Retinal pigment epithelial cell (primary cell): ENCODE data around the gene HTT-AS.

Source experiments
- DNase-seq: peaks from one replicate; pipeline ENCODE4 v3.0.0-alpha.2; 2010; ENCODE audit warnings: low read depth
- H3K4me3 ChIP-seq: 2 replicates; pipeline ENCODE4 v1.5.1; 2011; ENCODE audit warnings: mild to moderate bottlenecking, low read length, control low read depth, moderate library complexity
- TF ChIP-seq, protein P1 (sequence below): conservative IDR thresholded peaks from 2 replicates; pipeline ENCODE4 v1.5.1; 2011; ENCODE audit warnings: low read depth, low read length, control low read depth, inconsistent platforms

The HTT-AS gene

DNA sequence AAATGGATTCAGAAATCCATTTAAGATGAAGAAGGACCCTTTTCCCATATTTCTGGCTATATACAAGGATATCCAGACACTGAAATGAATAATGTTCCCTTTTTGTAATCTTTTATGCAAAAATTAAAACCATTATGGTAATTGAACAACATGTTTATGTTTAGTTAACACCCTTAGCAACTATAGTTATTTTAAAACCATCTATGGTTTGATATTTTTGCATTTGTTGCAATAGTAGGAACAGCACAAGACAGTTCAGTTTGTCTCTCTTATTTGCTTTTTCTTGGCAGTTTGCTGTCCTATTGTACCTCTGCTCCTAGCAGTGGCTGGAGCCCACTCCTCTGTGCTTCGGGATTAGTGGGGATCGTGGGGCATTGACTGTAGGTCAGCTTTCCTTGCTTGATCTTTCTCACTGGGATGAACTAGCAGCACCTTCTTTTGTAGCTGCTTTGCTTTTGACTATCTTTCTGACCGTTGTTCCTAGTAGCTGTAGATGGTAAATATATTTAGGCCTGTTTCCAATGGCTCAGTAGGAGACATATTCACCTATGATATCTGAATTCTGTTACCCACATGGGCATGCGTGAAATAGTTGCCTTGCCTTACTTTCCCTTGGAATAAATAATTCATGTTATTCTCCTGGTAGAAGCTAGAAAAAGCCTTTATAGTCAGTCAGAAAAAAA is 12.9 kb upstream of the HTT-AS start:
- TF ChIP-seq, protein P1, sequence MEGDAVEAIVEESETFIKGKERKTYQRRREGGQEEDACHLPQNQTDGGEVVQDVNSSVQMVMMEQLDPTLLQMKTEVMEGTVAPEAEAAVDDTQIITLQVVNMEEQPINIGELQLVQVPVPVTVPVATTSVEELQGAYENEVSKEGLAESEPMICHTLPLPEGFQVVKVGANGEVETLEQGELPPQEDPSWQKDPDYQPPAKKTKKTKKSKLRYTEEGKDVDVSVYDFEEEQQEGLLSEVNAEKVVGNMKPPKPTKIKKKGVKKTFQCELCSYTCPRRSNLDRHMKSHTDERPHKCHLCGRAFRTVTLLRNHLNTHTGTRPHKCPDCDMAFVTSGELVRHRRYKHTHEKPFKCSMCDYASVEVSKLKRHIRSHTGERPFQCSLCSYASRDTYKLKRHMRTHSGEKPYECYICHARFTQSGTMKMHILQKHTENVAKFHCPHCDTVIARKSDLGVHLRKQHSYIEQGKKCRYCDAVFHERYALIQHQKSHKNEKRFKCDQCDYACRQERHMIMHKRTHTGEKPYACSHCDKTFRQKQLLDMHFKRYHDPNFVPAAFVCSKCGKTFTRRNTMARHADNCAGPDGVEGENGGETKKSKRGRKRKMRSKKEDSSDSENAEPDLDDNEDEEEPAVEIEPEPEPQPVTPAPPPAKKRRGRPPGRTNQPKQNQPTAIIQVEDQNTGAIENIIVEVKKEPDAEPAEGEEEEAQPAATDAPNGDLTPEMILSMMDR = no peak
- DNase-seq = no peak
- H3K4me3 ChIP-seq = no peak overlapping the region

DNA sequence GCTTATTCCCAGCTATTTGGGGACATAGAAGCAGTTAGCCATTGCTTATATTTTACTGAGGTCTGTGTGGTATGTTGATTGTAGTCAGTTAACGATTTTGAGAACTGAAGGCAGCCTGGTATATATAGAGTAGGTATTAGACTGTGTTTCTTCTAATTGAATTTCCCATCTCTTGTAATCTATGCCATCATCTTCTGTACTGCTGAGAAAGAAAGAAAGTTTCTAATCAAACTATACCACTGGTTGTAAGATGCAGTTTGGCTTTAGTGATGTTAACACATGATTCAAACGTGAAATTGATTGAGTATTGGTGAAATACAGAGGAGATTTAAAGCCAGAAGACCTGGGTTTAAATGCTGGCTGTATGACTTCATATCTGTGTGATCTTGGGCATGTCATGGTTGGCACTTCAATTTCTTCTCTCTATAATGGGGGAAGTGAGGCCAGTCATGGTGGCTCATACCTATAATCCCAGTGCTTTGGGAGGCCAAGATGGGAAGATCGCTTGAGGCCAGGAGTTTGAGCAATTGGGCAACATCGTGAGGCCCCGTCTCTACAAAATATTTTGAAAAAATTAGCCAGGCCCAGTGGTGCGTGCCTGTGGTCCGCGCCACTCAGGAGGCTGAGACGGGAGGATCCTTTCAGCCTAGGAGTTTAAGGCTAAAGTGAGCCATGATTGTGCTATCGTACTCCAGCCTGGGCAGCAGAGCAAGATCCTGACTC is 11.8 kb upstream of the HTT-AS start:
- H3K4me3 ChIP-seq = no peak overlapping the region
- DNase-seq = no peak
- TF ChIP-seq, protein P1 = no peak

DNA sequence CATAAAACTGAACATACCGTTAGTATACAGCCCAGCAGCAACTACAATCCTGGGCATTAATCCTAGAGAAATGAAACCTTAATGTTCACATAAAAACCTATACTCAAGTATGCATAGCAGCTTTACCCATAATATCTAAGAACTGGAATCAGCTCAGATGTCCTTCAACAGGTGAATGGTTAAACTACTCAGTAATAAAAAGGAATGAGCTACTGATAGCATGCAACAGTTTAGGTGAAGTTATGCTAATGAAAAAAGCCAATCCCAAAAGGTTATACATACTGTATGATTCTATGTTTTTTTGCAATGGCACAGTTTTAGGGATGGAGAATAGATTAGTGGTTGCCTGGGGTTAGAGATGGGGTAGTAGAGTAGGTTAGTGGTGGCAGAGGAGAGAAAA is 9.4 kb upstream of the HTT-AS start:
- TF ChIP-seq, protein P1 = no peak
- no peak for DNase-seq
- no peak overlapping the region for H3K4me3 ChIP-seq

DNA sequence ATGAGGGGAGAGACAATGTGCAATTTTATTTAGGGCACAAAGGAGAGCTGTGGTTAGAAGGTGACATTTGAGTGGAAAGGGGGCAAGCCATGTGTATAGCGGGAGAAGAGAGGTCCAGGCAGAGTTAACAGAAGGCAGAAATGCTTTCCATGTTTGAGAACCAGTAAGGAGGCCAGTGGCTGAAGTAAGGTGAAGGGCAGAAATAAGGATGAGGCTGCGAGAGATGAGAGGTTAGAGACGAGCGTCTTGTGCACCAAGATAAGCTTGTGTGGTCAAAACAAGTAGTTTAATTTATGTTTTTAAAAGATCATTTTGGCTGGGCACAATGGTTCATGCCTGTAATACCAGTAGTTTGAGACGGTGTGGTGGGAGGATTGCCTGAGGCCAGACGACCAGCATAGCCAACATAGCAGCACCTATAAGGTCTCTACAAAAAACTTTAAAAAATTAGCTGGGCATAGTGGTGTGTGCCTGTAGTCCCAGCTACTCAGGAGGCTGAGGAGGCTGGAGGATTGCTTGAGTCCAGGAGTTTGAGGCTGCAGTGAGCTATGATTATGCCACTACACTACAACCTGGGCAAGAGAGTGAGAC is 8.7 kb upstream of the HTT-AS start:
- no peak for DNase-seq
- H3K4me3 ChIP-seq = no peak overlapping the region
- TF ChIP-seq, protein P1 = no peak

DNA sequence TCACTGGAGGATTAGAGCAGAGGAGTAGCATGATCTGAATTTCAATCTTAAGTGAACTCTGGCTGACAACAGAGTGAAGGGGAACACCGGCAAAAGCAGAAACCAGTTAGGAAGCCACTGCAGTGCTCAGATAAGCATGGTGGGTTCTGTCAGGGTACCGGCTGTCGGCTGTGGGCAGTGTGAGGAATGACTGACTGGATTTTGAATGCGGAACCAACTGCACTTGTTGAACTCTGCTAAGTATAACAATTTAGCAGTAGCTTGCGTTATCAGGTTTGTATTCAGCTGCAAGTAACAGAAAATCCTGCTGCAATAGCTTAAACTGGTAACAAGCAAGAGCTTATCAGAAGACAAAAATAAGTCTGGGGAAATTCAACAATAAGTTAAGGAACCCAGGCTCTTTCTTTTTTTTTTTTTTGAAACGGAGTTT is 5.4 kb upstream of the HTT-AS start:
- H3K4me3 ChIP-seq = no peak overlapping the region
- TF ChIP-seq, protein P1 = no peak
- DNase-seq = no peak

DNA sequence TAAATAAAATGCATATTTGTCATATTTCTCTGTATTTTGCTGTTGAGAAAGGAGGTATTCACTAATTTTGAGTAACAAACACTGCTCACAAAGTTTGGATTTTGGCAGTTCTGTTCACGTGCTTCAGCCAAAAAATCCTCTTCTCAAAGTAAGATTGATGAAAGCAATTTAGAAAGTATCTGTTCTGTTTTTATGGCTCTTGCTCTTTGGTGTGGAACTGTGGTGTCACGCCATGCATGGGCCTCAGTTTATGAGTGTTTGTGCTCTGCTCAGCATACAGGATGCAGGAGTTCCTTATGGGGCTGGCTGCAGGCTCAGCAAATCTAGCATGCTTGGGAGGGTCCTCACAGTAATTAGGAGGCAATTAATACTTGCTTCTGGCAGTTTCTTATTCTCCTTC is 3.5 kb upstream of the HTT-AS start:
- no peak for DNase-seq

More for the DNA sequence above, 3.5 kb upstream of the HTT-AS start:
- TF ChIP-seq, protein P1 = no peak
- H3K4me3 ChIP-seq = no peak overlapping the region
